Activated CD4-positive, alpha-beta memory T cell treated with anti-CD3 and anti-CD28 coated beads for 36 hours (primary cell): ENCODE results near the gene TMEM114. TPM values are rescaled to one million over a fixed set of nuclear protein-coding genes. Genes with fewer than 3 reads are reported as not detected.

Source experiments
- CTCF ChIA-PET: fragments of 350-600 bp; sonication (Branson Sonifier 250); formaldehyde crosslinking; loops from one replicate; lab custom pipeline; 2021; ENCODE audit warnings: antibody characterized with exemption, inconsistent platforms; lab: Charles Lee
- POLR2A ChIA-PET: fragments of 350-600 bp; sonication (Branson Sonifier 250); formaldehyde crosslinking; loops from one replicate; lab custom pipeline; 2021; ENCODE audit warnings: antibody characterized with exemption; lab: Charles Lee
- DNase-seq: peaks from one replicate; pipeline ENCODE4 v3.0.0-alpha.2; 2020
- H3K27ac Mint-ChIP-seq: one replicate; pipeline ENCODE4 v1.8.0; 2021; ENCODE audit warnings: mixed read lengths
- H3K27me3 Mint-ChIP-seq: one replicate; pipeline ENCODE4 v1.8.0; 2021; ENCODE audit warnings: mixed read lengths
- H3K36me3 Mint-ChIP-seq: one replicate; pipeline ENCODE4 v1.8.0; 2021; ENCODE audit warnings: mixed read lengths
- H3K4me1 Mint-ChIP-seq: one replicate; pipeline ENCODE4 v1.8.0; 2021; ENCODE audit warnings: low read depth, mixed read lengths
- H3K4me3 Mint-ChIP-seq: one replicate; pipeline ENCODE4 v1.8.0; 2021; ENCODE audit warnings: mild to moderate bottlenecking, mixed read lengths
- H3K9me3 Mint-ChIP-seq: one replicate; pipeline ENCODE4 v1.8.0; 2021; ENCODE audit warnings: mixed read lengths
- intact Hi-C: fragments of 100-400 bp; cut with micrococcal nuclease; formaldehyde crosslinking; loops from one replicate; pipeline ENCODE4 v1.15.1; 2023
- total RNA-seq, 2 experiments: library from RNA; stranded (reverse); gene quantifications; one replicate each; pipeline ENCODE4 v1.2.3, GENCODE V29; 2021

The TMEM114 gene
- total RNA-seq, 2 experiments from 2014 or later: not detected

DNA sequence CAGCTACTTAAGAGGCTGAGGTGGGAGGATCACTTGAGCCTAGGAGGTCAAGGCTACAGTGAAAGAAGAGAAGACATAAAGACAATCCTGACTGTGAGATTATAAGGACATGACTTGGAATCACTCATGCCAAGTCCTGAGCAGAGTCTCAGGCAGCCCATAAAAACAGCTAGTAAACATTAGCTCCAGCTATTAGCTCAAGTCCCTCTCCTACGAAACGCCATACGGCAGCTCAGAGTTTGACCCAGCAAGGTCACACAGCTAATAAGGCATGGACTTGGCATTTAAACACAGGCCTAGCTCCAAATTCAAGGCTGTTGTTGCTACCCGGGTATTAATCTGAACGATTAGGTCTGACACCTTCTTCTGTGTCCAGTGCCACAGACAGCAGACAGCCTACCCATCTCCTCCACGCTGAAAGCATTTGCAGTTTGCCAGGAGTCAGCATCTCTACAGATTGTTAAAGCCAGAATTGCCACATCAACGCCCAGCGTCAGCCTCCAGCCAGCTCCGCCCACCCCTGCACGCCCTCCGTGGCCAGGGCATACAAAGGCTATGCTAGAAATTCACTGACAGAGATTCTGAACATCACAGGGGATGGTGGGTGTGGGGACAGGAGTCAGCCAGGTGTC, 9.9 kb upstream of the TMEM114 start:
- no peaks in the 10 kb centered on the region for H3K4me1 Mint-ChIP-seq
- no peaks in the 10 kb centered on the region for H3K36me3 Mint-ChIP-seq
- POLR2A ChIA-PET: no interaction called here
- peaks cover 1% of the 10 kb centered on the region for H3K27me3 Mint-ChIP-seq
- CTCF ChIA-PET: no interaction called here
- H3K9me3 Mint-ChIP-seq: peaks cover 4% of the 10 kb centered on the region
- no peak for DNase-seq
- intact Hi-C loops: no loop called here
- H3K4me3 Mint-ChIP-seq: no peak overlapping the region
- no peak overlapping the region for H3K27ac Mint-ChIP-seq

DNA sequence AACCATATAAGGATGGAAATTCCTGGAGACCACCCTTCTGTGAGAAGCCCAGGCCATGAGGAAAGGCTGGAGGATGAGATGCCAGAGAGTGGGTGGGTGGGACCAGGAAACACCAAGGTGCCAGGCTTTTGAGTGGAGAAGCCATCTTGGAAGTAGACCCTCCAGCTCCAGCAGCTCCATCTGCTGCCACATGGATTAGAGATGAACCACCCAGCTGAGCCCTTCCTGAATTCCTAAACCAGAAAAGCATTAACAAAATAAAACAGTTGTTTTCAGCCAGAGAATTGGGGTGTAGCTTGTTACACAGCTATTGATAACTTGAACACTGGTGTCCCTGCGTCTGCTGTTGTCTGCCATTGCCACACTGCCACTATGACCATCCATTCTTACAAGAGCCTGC, 6.3 kb upstream of the TMEM114 start:
- DNase-seq: no peak
- ChIA-PET CTCF (no interaction called here), POLR2A (no interaction called here)
- Mint-ChIP-seq H3K4me3 (no peak overlapping the region), H3K4me1 (no peaks in the 10 kb centered on the region), H3K36me3 (no peaks in the 10 kb centered on the region), H3K27me3 (no peaks in the 10 kb centered on the region), H3K9me3 (peaks cover 4% of the 10 kb centered on the region), H3K27ac (no peak overlapping the region)
- intact Hi-C loops: no loop called here

DNA sequence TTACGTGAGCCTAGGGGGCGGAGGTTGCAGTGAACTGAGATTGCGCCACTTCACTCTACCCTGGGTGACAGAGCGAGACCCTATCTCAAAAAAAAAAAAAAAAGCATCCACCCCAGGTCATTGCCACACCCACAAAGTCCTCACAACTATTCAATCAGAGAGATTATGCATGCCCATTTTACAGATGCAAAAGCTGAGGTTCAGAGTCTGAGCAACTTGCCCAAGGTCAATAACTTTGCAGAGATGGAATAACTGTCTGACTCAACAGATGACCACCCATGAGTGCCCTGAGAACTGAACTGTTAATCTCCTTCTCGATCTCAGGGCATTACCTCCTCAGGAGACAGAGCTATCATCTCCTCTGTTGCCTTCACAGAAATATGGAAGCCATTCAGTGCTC, 5.5 kb upstream of the TMEM114 start:
- no peaks in the 10 kb centered on the region for H3K4me1 Mint-ChIP-seq
- intact Hi-C loops: no loop called here
- H3K36me3 Mint-ChIP-seq: no peaks in the 10 kb centered on the region
- ChIA-PET POLR2A (no interaction called here), CTCF (no interaction called here)
- no peak overlapping the region for H3K27ac Mint-ChIP-seq
- H3K27me3 Mint-ChIP-seq: no peaks in the 10 kb centered on the region
- H3K4me3 Mint-ChIP-seq: no peak overlapping the region
- no peak for DNase-seq
- peaks cover 4% of the 10 kb centered on the region for H3K9me3 Mint-ChIP-seq

DNA sequence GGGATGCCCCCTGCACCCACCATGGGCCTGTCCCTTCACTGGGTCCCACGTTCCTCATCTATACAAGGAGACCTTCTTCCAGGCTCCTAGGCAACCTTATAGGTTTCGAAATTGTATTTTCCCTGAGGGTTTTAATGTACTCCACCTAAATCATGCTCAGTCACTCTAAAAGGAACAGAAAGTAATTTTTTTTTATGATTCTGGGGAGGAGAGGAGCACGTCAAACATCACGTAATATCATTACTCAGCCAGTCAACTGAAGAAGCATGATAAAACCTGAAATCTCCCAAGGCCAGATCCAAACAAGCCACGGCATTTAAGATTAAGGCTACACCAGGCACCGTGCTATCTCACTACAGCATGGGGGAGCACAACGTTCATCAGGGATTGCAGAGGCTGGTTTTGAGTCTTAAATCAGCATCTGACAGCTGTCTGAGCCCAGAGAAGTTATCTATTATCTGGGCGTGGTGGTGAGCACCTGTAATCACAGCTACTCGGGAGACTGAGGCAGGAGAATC, 3.9 kb upstream of the TMEM114 start:
- H3K4me1 Mint-ChIP-seq: peaks cover 3% of the 10 kb centered on the region
- intact Hi-C loops: no loop called here
- ChIA-PET POLR2A (no interaction called here), CTCF (no interaction called here)
- H3K27ac Mint-ChIP-seq: no peak overlapping the region
- no peak for DNase-seq
- no peaks in the 10 kb centered on the region for H3K36me3 Mint-ChIP-seq
- peaks cover 4% of the 10 kb centered on the region for H3K9me3 Mint-ChIP-seq
- no peak overlapping the region for H3K4me3 Mint-ChIP-seq
- peaks cover 7% of the 10 kb centered on the region for H3K27me3 Mint-ChIP-seq

DNA sequence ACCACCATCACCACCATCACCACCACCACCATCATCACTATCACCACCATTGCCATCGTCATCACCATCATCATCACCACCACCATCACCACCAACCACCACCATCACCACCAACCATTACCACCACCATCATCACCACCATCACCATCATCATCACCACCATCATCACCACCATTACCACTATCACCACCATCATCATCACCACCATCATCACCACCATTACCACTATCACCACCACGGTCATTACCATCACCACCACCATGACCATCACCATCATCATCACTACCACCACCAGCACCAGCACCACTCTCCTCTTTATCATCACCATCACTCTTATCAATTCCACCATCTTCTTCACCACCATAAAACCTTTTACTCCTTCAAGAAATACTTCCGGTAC, 1.1 kb upstream of the TMEM114 start:
- H3K36me3 Mint-ChIP-seq: no peaks in the 10 kb centered on the region
- intact Hi-C loops: no loop called here
- H3K27me3 Mint-ChIP-seq: peaks cover 24% of the 10 kb centered on the region
- ChIA-PET CTCF (no interaction called here), POLR2A (no interaction called here)
- no peak overlapping the region for H3K27ac Mint-ChIP-seq
- peaks cover 3% of the 10 kb centered on the region for H3K4me1 Mint-ChIP-seq
- H3K9me3 Mint-ChIP-seq: no peaks in the 10 kb centered on the region
- H3K4me3 Mint-ChIP-seq: no peak overlapping the region
- DNase-seq: no peak

DNA sequence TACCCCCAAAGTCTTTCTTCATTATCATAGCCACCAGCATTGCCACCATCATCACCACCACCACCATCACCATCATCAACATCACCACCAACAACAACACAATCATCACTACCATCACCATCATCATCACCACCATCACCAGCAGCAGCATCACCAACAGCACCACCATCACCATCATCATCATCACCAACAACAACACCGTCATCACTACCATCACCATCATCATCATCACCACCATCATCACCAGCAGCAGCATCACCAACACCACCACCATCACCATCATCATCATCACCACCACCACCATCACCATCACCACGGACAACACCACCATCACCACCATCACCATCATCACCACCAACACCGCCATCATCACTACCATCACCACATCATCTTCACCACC, 500 bp upstream of the TMEM114 start:
- H3K4me1 Mint-ChIP-seq: peaks cover 3% of the 10 kb centered on the region
- ChIA-PET POLR2A (no interaction called here), CTCF (no interaction called here)
- no peak overlapping the region for H3K27ac Mint-ChIP-seq
- no peaks in the 10 kb centered on the region for H3K36me3 Mint-ChIP-seq
- peaks cover 24% of the 10 kb centered on the region for H3K27me3 Mint-ChIP-seq
- no peaks in the 10 kb centered on the region for H3K9me3 Mint-ChIP-seq
- DNase-seq: no peak
- intact Hi-C loops: no loop called here
- H3K4me3 Mint-ChIP-seq: no peak overlapping the region

DNA sequence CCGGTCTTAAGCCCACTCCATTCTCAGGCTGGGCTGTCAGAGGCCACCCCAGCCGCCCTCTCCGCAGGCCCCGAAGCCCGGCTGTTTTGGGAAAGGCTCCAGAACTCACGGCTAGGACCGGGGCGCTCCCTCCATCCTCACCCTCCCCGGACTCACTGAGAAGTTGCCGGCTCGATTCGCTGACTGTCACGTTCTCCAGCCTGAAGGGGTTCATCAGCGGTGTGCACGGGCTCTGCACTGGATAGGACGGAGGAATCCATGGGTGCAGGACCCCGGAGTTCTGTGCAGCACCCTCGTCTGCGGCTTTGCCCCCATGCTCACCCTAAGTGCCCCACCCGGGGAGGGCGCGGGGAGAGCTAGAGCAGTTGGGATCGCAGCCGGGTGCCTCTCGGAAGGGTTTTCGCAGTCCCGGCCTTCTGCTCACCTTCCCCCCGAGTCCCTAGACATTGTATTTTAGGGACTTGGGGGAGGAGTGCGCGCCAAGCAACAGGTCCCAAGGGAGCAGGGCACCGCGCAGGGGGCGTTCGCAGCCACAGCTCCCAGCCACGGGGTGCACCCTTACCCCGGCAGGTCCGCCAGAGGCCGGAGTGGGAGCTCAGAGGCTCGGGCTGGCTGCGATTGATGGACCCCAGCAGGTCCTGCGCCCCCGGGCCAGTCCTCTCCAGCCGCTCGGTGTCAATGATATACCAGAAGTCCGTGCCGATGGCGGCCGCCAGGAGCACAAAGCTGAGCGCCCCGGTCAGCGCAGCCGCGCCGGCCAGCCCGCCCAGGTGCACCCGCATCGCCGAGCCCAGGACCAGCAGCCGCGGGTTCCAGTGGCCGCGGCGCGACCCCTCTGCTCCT, 1.0 kb downstream of the TMEM114 start:
- H3K4me3 Mint-ChIP-seq: no peak overlapping the region
- CTCF ChIA-PET: interaction anchor here (1.1 kb wide), 1 partner anchor 22 kb away, joined by 3 read pairs; no protein-coding TSS in a partner anchor
- H3K27ac Mint-ChIP-seq: no peak overlapping the region
- peaks cover 3% of the 10 kb centered on the region for H3K4me1 Mint-ChIP-seq
- intact Hi-C loops: no loop called here
- POLR2A ChIA-PET: no interaction called here
- peaks cover 24% of the 10 kb centered on the region for H3K27me3 Mint-ChIP-seq
- no peaks in the 10 kb centered on the region for H3K9me3 Mint-ChIP-seq
- DNase-seq: no peak
- no peaks in the 10 kb centered on the region for H3K36me3 Mint-ChIP-seq

DNA sequence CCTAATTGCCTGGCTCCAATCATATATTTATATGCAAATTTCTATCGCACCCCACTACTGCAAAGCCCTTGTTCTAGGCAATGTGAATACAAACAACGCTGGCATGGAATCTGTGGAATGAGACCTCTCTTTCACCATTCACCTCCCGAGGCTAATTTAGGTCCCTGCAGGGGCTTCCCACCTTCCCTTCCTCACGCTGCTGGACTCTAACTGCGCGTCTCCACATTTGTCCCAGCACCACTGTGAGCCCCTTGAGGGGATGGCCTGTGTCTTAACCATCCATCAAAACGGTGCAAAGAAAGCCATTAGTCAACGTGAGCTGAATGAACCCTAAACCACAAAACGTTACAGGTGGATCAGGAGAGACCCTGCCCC, 1.6 kb downstream of the TMEM114 start:
- DNase-seq: no peak
- H3K27ac Mint-ChIP-seq: no peak overlapping the region
- CTCF ChIA-PET: no interaction called here
- peaks cover 3% of the 10 kb centered on the region for H3K4me1 Mint-ChIP-seq
- no peak overlapping the region for H3K4me3 Mint-ChIP-seq
- intact Hi-C loops: no loop called here
- POLR2A ChIA-PET: no interaction called here
- H3K27me3 Mint-ChIP-seq: peaks cover 26% of the 10 kb centered on the region
- no peaks in the 10 kb centered on the region for H3K9me3 Mint-ChIP-seq
- H3K36me3 Mint-ChIP-seq: no peaks in the 10 kb centered on the region

DNA sequence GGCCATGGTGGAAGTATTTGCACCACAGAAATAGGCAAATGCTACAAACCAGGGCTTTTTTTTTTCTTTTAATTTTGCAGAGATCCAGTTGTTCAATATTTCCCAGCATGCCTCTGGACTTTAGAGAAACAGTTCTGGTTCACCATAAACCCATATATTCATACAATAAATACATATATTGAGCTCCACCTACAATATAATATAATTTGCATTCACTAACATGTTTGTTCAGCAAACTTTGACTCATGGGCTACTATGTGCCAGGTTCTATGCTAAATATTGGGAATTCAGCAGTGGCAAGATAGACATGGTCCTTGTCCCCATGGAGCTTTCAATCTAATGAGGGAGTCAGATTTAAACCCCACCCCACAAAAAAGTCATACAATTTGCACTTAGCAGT, 3.2 kb downstream of the TMEM114 start:
- intact Hi-C loops: no loop called here
- POLR2A ChIA-PET: interaction anchor here (0.7 kb wide), 1 partner anchor 12 kb away, joined by 5 read pairs; no protein-coding TSS in a partner anchor
- Mint-ChIP-seq H3K9me3 (no peaks in the 10 kb centered on the region), H3K27me3 (peaks cover 32% of the 10 kb centered on the region), H3K4me3 (no peak overlapping the region), H3K27ac (no peak overlapping the region), H3K4me1 (peaks cover 3% of the 10 kb centered on the region), H3K36me3 (no peaks in the 10 kb centered on the region)
- CTCF ChIA-PET: no interaction called here
- DNase-seq: no peak

DNA sequence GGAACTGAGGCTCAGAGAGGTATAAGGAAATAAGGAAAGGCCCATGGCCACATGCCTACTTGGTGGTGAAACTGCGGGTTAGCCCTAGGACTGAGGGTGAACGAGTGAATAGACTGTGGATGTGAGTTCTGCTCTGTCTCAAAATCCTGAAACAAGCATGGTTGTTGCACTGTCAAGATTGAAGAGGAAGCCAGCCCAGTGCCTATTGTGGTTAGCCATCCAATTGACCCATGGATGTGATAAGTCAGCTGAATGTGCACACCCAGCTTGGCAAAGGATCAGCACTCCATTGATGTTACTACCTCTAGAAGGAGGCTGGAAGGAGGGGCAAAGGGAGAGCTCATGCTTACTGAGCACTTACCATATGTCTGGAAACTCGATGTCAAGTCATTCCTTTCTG, 4.5 kb downstream of the TMEM114 start:
- peaks cover 32% of the 10 kb centered on the region for H3K27me3 Mint-ChIP-seq
- no peaks in the 10 kb centered on the region for H3K9me3 Mint-ChIP-seq
- intact Hi-C loops: no loop called here
- POLR2A ChIA-PET: no interaction called here
- H3K36me3 Mint-ChIP-seq: no peaks in the 10 kb centered on the region
- peaks cover 3% of the 10 kb centered on the region for H3K4me1 Mint-ChIP-seq
- no peak overlapping the region for H3K4me3 Mint-ChIP-seq
- CTCF ChIA-PET: no interaction called here
- no peak for DNase-seq
- no peak overlapping the region for H3K27ac Mint-ChIP-seq

DNA sequence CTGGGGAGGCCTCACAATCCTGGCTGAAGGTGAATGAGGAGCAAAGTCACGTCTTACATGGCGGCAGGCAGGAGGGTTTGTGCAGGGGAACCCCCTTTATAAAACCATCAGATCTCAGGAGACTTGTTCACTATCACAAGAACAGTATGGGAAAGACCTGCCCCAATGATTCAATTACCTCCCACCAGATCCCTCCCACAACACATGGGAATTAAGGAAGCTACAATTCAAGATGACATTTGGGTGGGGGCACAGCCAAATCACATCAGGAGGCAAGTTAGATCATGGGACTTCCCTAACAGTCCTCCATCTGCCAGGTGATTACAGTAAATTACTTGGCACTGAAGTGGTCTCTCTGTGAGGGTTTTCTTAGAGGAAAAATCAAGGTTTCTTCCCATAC, 5.3 kb downstream of the TMEM114 start:
- POLR2A ChIA-PET: no interaction called here
- no peak for DNase-seq
- H3K4me1 Mint-ChIP-seq: peaks cover 2% of the 10 kb centered on the region
- H3K27me3 Mint-ChIP-seq: peaks cover 30% of the 10 kb centered on the region
- CTCF ChIA-PET: no interaction called here
- H3K36me3 Mint-ChIP-seq: no peaks in the 10 kb centered on the region
- H3K4me3 Mint-ChIP-seq: no peak overlapping the region
- intact Hi-C loops: no loop called here
- no peaks in the 10 kb centered on the region for H3K9me3 Mint-ChIP-seq
- H3K27ac Mint-ChIP-seq: no peak overlapping the region

DNA sequence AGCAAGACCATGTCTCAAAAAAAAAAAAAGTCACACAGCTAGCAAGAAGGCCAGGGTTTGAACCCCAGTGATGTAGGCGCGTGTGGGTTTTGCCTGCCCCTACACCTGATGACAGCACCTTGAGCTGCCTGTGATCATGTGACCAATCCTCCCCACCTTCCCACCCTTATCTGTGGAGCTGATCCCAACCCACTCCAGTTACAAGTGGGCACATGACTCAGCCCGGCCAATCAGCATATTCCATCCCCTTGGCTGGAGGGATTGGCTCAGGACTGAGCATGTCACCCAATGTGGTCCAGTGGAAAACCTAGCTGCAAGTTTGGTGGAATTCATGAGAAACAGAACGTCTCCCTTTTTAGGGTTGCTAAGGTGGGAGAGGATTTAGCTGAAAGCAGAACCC, 6.6 kb downstream of the TMEM114 start:
- no peaks in the 10 kb centered on the region for H3K9me3 Mint-ChIP-seq
- H3K27ac Mint-ChIP-seq: no peak overlapping the region
- H3K27me3 Mint-ChIP-seq: peaks cover 24% of the 10 kb centered on the region
- no peak overlapping the region for H3K4me3 Mint-ChIP-seq
- no peak for DNase-seq
- no peaks in the 10 kb centered on the region for H3K36me3 Mint-ChIP-seq
- H3K4me1 Mint-ChIP-seq: no peaks in the 10 kb centered on the region
- ChIA-PET POLR2A (no interaction called here), CTCF (interaction anchor here (0.6 to 1.0 kb wide), 2 partner anchors 16 to 32 kb away, joined by 3 read pairs; no protein-coding TSS in a partner anchor)
- intact Hi-C loops: no loop called here
